AG04450 (cell line): ENCODE data around the gene MTURN. TPM values are rescaled to one million over a fixed set of nuclear protein-coding genes. Genes with fewer than 3 reads are reported as not detected.

Experiments used
- CTCF ChIA-PET: fragments of 300-600, 350-600 bp; formaldehyde crosslinking; extraction: SDS; loops from one replicate; lab custom pipeline; 2022; ENCODE audit warnings: antibody characterized with exemption, inconsistent platforms; lab: Charles Lee
- POLR2A ChIA-PET: fragments of 350-600 bp; formaldehyde crosslinking; extraction: SDS; loops from one replicate; lab custom pipeline; 2021; ENCODE audit warnings: antibody characterized with exemption, inconsistent platforms; lab: Yijun Ruan, JAX
- DNase-seq: peaks from one replicate; pipeline ENCODE4 v3.0.0-alpha.2; 2011; ENCODE audit warnings: low read depth, low spot score
- H3K27ac ChIP-seq: one replicate; pipeline ENCODE4 v1.5.1; 2012; ENCODE audit warnings: low read depth, low read length, control low read depth
- H3K27me3 ChIP-seq: one replicate; pipeline ENCODE4 v1.6.0; 2012; ENCODE audit warnings: low read length; ENCODE audit not compliant: control insufficient read depth, insufficient read depth
- H3K4me3 ChIP-seq: 2 replicates; pipeline ENCODE4 v1.5.1; 2011; ENCODE audit warnings: mild to moderate bottlenecking, low read depth, low read length, control low read depth
- H3K9me3 ChIP-seq: 2 replicates; pipeline ENCODE4 v1.5.1; 2012; ENCODE audit warnings: low read length; ENCODE audit not compliant: control insufficient read depth, insufficient read depth
- CTCF ChIP-seq: IDR thresholded peaks from 2 replicates; pipeline ENCODE4 v1.5.1; 2011; ENCODE audit warnings: low read depth, low read length, control low read depth, inconsistent platforms
- polyA plus RNA-seq: library from polyadenylated mRNA; depleted of rRNA; stranded (reverse); fragments of >200 nt; gene quantifications from 2 replicates; pipeline ENCODE4 v1.2.3, GENCODE V29; 2011

The MTURN gene
- polyA plus RNA-seq, 1 experiment, result 6.7 TPM

DNA sequence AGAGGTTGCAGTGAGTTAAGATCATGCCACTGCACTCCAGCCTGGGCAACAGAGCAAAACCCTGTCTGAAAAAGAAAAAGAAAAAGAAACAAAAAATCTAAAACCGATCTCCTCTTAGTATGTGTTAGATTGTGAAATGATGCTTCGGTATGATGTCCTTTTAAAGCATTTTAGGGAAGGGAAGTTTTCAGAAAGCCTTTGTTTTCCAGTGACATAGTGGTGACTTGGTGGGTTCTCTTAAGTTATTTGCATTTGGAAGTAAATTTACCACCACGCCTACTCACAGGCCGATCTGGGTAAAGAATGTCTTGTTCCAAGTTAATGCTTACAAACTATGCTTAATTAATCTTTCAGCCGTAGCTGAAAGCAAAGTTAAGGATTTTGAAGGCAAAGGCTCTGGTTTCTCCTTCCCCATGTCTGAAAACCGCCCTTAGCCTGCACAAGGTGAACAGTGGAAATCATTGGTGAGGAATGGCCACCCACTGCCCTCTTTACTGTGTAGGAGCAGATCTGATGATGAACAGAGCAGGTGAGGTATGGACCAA lies 10.7 kb downstream of the MTURN start:
- no peak for TF ChIP-seq CTCF
- Histone ChIP-seq H3K27me3 (no peaks in the 10 kb centered on the region), H3K4me3 (no peak overlapping the region), H3K27ac (no peak overlapping the region), H3K9me3 (no peaks in the 10 kb centered on the region)
- CTCF ChIA-PET, result no interaction called here
- POLR2A ChIA-PET, result no interaction called here
- DNase-seq, result no peak

DNA sequence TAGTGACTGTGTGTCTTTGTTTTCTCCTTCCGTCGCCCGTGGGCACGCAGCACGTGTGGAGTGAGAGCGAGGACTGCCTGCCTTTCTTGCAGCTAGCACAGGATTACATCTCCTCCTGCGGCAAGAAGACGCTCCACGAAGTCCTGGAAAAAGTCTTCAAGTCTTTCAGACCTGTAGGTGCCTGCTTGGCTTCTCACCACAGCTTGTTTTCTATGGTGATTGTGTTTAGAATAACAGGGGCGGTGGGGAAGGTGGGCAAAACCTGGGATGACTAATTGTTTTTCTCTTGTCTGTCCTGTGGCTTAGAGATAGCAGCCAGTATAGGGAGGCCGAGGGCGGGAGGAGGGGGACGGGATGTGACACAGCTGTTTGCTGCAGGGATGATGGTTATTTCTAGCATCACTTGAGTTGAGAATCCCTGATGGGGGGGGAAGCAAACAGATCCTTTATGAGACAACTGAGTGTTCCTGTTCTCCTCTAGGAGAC lies 11.4 kb downstream of the MTURN start:
- CTCF ChIA-PET, result interaction anchor here (1.0 kb wide), 1 partner anchor 18 kb away, joined by 3 read pairs; no protein-coding TSS in a partner anchor
- no peak for DNase-seq
- no peak for TF ChIP-seq CTCF
- no peak overlapping the region for H3K4me3 ChIP-seq
- no peaks in the 10 kb centered on the region for H3K27me3 ChIP-seq
- POLR2A ChIA-PET, result no interaction called here
- peak overlapping the region; percentile 31 for H3K27ac ChIP-seq
- H3K9me3 ChIP-seq, result no peaks in the 10 kb centered on the region

DNA sequence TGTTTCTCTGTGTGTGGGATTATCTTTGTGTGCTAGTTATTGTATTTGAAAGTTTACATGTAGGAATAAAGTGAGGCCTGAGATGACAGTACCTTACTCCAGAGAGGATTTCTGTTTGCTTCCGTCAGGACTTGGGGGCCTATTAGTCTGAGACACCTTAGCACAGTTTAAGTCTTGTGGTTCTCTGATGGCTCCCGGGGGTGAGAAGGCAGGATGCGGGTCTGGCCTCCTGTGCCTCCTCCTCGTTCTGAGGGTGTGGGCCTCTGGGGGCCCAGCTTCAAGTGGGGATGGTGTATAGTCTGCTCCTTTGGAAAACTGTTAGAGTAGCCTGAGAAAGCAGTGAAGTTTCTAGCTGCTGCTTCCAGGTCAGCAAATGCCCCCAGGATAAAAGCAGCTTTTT lies 12.4 kb downstream of the MTURN start:
- POLR2A ChIA-PET, result no interaction called here
- no peak for DNase-seq
- no peak overlapping the region for H3K4me3 ChIP-seq
- CTCF ChIA-PET, result interaction anchor here (1.0 kb wide), 1 partner anchor 17 kb away, joined by 3 read pairs; no protein-coding TSS in a partner anchor
- no peaks in the 10 kb centered on the region for H3K27me3 ChIP-seq
- no peaks in the 10 kb centered on the region for H3K9me3 ChIP-seq
- TF ChIP-seq CTCF, result no peak
- no peak overlapping the region for H3K27ac ChIP-seq

DNA sequence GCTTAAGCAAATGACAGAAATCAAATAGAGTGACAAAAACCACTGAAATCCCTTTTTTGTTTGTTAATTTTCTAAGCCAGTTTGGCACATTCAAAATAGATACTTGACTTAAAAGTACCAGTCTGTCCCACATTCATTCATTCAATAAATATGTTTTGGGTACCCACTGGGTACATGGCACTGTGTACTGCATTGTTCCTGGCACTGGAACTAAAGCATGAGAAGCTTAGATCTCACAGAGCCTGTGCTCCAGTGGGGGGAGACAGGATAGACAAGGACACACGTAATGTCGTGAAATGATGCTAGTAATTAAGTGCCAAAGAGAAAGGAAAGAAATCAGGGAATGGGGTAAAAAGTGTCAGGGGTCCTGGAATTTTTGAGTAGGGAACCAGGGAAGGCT lies 13.0 kb downstream of the MTURN start:
- ChIA-PET CTCF (interaction anchor here (1.3 kb wide), 1 partner anchor 17 kb away, joined by 6 read pairs; no protein-coding TSS in a partner anchor), POLR2A (no interaction called here)
- no peak for DNase-seq
- Histone ChIP-seq H3K27me3 (no peaks in the 10 kb centered on the region), H3K4me3 (no peak overlapping the region), H3K9me3 (no peaks in the 10 kb centered on the region), H3K27ac (no peak overlapping the region)
- TF ChIP-seq CTCF, result no peak

DNA sequence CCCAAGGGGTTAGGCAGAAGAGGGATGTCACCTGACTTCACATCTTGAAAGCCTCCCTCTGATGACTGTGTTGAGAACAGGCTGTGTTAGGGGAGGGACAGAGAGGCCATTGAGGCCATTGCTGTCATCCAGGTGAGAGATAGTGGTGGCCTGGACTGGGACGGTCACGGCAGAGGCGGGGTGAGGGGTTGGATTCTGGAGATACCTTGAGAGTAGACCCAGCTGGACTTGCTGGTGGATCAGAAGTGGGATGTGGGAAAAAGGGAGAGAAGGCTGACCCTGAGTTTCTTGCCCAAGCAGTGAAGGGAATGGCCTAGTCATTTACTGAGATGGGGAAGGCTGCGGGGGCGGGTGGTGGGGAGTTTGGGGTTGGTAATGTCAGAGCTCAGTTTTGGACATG lies 13.6 kb downstream of the MTURN start:
- POLR2A ChIA-PET, result no interaction called here
- no peaks in the 10 kb centered on the region for H3K27me3 ChIP-seq
- H3K9me3 ChIP-seq, result no peaks in the 10 kb centered on the region
- TF ChIP-seq CTCF, result no peak
- no peak overlapping the region for H3K4me3 ChIP-seq
- no peak for DNase-seq
- no peak overlapping the region for H3K27ac ChIP-seq
- CTCF ChIA-PET, result interaction anchor here (0.6 to 1.3 kb wide), 2 partner anchors 16 to 145 kb away, joined by 3 to 6 read pairs; no protein-coding TSS in a partner anchor
